Hindlimb muscle (tissue), 1 donor: ENCODE measurements around the gene CRAMP1. TPM values are rescaled to one million over a fixed set of nuclear protein-coding genes. Genes with fewer than 3 reads are reported as not detected.
"Not testable (repeated sequence)": the region's sequence is repeated elsewhere in the genome, so short reads cannot be mapped to it uniquely, and the experiment has no call there.

Experiments used
- DNase-seq: peaks from one replicate; pipeline ENCODE4 v3.0.0-alpha.2; 2013
- polyA plus RNA-seq: library from polyadenylated mRNA; unstranded; fragments of 120-200 nt; gene quantifications from one replicate; pipeline ENCODE4 v1.2.1, GENCODE V29; 2013; ENCODE audit not compliant: insufficient read length

Gene CRAMP1
- polyA plus RNA-seq, 1 donor = 18.5 TPM

GRCh38 chr16:1713331-1713730 lies 101.2 kb downstream of the CRAMP1 start:
- DNase-seq = no peak

GRCh38 chr16:1713933-1714332 lies 101.8 kb downstream of the CRAMP1 start:
- no peak for DNase-seq

GRCh38 chr16:1715220-1715619 lies 103.1 kb downstream of the CRAMP1 start:
- no peak for DNase-seq

GRCh38 chr16:1718236-1718635 lies 106.1 kb downstream of the CRAMP1 start:
- not testable (repeated sequence) for DNase-seq

GRCh38 chr16:1719559-1720229 lies 107.5 kb downstream of the CRAMP1 start:
- not testable (repeated sequence) for DNase-seq

- DNase-seq = no peak
Measured at GRCh38 chr16:1721372-1721771, 109.2 kb downstream of the CRAMP1 start.

GRCh38 chr16:1723450-1724147 lies 111.4 kb downstream of the CRAMP1 start:
- no peak for DNase-seq

GRCh38 chr16:1724491-1724890 lies 112.3 kb downstream of the CRAMP1 start:
- no peak for DNase-seq

GRCh38 chr16:1726661-1727502 lies 114.7 kb downstream of the CRAMP1 start:
- no peak for DNase-seq

Other genes with a start within 250 kb of the CRAMP1 start
- 9.8 TPM for gene UNKL, start 197.7 kb upstream of the CRAMP1 start, polyA plus RNA-seq
- 11.9 TPM for gene UQCC4, start 191.6 kb upstream of the CRAMP1 start, polyA plus RNA-seq
- gene PERCC1, start 181.3 kb upstream of the CRAMP1 start, polyA plus RNA-seq = 0.43 TPM
- 2.5 TPM for gene CCDC154, start 167.8 kb upstream of the CRAMP1 start, polyA plus RNA-seq
- 39.9 TPM for gene CLCN7, start 137.3 kb upstream of the CRAMP1 start, polyA plus RNA-seq
- 0.59 TPM for gene PTX4, start 123.4 kb upstream of the CRAMP1 start, polyA plus RNA-seq
- 36.9 TPM for gene TELO2, start 119.0 kb upstream of the CRAMP1 start, polyA plus RNA-seq
- gene TMEM204, start 78.7 kb upstream of the CRAMP1 start, polyA plus RNA-seq = 16.2 TPM
- gene IFT140, start 288 bp upstream of the CRAMP1 start, polyA plus RNA-seq = 11.7 TPM
- 41.4 TPM for gene JPT2, start 65.9 kb downstream of the CRAMP1 start, polyA plus RNA-seq
- 55.3 TPM for gene MAPK8IP3, start 93.8 kb downstream of the CRAMP1 start, polyA plus RNA-seq
- gene NME3, start 159.2 kb downstream of the CRAMP1 start, polyA plus RNA-seq = 22.8 TPM
- 7.2 TPM for gene EME2, start 160.4 kb downstream of the CRAMP1 start, polyA plus RNA-seq
- 45.8 TPM for gene MRPS34, start 160.8 kb downstream of the CRAMP1 start, polyA plus RNA-seq
- 30.5 TPM for gene SPSB3, start 170.2 kb downstream of the CRAMP1 start, polyA plus RNA-seq
- gene NUBP2, start 170.6 kb downstream of the CRAMP1 start, polyA plus RNA-seq = 48.7 TPM
- gene IGFALS, start 181.3 kb downstream of the CRAMP1 start, polyA plus RNA-seq = 0.52 TPM
- 44.7 TPM for gene HAGH, start 214.5 kb downstream of the CRAMP1 start, polyA plus RNA-seq
- gene FAHD1, start 214.8 kb downstream of the CRAMP1 start, polyA plus RNA-seq = 21.2 TPM